Activated CD4-positive, alpha-beta memory T cell treated with anti-CD3 and anti-CD28 coated beads for 36 hours (primary cell): ENCODE measurements around the gene KRTAP1-3. TPM values are rescaled to one million over a fixed set of nuclear protein-coding genes. Genes with fewer than 3 reads are reported as not detected.
"Not testable (repeated sequence)": the region's sequence is repeated elsewhere in the genome, so short reads cannot be mapped to it uniquely, and the experiment has no call there.

Experiments
- CTCF ChIA-PET: fragments of 350-600 bp; sonication (Branson Sonifier 250); formaldehyde crosslinking; loops from one replicate; lab custom pipeline; 2021; ENCODE audit warnings: antibody characterized with exemption, inconsistent platforms; lab: Charles Lee
- POLR2A ChIA-PET: fragments of 350-600 bp; sonication (Branson Sonifier 250); formaldehyde crosslinking; loops from one replicate; lab custom pipeline; 2021; ENCODE audit warnings: antibody characterized with exemption; lab: Charles Lee
- DNase-seq: peaks from one replicate; pipeline ENCODE4 v3.0.0-alpha.2; 2020
- H3K27ac Mint-ChIP-seq: one replicate; pipeline ENCODE4 v1.8.0; 2021; ENCODE audit warnings: mixed read lengths
- H3K27me3 Mint-ChIP-seq: one replicate; pipeline ENCODE4 v1.8.0; 2021; ENCODE audit warnings: mixed read lengths
- H3K36me3 Mint-ChIP-seq: one replicate; pipeline ENCODE4 v1.8.0; 2021; ENCODE audit warnings: mixed read lengths
- H3K4me1 Mint-ChIP-seq: one replicate; pipeline ENCODE4 v1.8.0; 2021; ENCODE audit warnings: low read depth, mixed read lengths
- H3K4me3 Mint-ChIP-seq: one replicate; pipeline ENCODE4 v1.8.0; 2021; ENCODE audit warnings: mild to moderate bottlenecking, mixed read lengths
- H3K9me3 Mint-ChIP-seq: one replicate; pipeline ENCODE4 v1.8.0; 2021; ENCODE audit warnings: mixed read lengths
- intact Hi-C: fragments of 100-400 bp; cut with micrococcal nuclease; formaldehyde crosslinking; loops from one replicate; pipeline ENCODE4 v1.15.1; 2023
- total RNA-seq, 2 experiments: library from RNA; stranded (reverse); gene quantifications; one replicate each; pipeline ENCODE4 v1.2.3, GENCODE V29; 2021

The KRTAP1-3 gene
- total RNA-seq, 2 experiments from 2014 or later, result not detected

DNA sequence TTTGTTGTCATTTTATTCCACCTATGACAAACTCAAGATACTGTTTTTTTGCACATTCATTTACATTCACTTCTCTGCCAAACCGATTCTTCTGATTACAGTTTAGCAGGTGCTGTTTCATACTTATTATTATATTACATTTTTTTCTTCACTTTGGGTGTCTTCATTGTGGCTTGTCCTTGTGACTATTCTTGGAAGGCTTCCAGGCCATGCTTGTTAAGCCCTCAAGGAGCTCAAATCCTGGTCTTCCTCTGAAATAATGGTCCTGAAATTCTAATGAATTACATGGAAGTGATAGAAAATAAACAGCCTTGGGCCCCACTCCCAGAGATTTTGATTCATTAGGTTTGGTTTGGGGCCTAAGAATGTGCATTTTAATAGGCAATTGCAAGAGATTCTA is 29.6 kb upstream of the KRTAP1-3 start:
- no peaks in the 10 kb centered on the region for H3K9me3 Mint-ChIP-seq
- no peaks in the 10 kb centered on the region for H3K36me3 Mint-ChIP-seq
- ChIA-PET POLR2A (no interaction called here), CTCF (interaction anchor here (0.7 kb wide), 1 partner anchor 304 kb away, joined by 3 read pairs; no protein-coding TSS in a partner anchor)
- no peak for DNase-seq
- peaks cover 13% of the 10 kb centered on the region for H3K27me3 Mint-ChIP-seq
- H3K27ac Mint-ChIP-seq, result no peak overlapping the region
- no peaks in the 10 kb centered on the region for H3K4me1 Mint-ChIP-seq
- no peak overlapping the region for H3K4me3 Mint-ChIP-seq
- intact Hi-C loops, result no loop called here

DNA sequence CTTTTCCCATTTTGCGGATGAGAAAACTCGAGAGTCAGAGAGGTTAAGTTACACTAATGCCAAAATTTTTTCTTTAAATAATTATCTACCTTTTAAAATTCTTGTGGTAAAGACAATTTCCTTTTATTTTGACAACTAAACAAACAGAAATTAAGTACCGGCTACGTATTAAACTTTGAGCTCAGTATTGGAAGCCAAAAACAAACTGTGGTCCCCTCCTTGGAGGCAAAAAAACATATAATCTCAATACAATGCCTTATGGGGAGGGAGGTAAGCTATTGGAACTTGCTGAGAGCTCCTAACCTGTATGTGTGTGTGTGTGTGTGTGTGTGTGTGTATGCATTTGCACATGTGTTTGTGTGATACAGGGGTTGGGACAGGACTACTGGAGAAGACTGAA is 28.8 kb upstream of the KRTAP1-3 start:
- POLR2A ChIA-PET, result no interaction called here
- Mint-ChIP-seq H3K36me3 (no peaks in the 10 kb centered on the region), H3K27ac (no peak overlapping the region), H3K27me3 (peaks cover 17% of the 10 kb centered on the region), H3K4me1 (no peaks in the 10 kb centered on the region), H3K9me3 (no peaks in the 10 kb centered on the region), H3K4me3 (no peak overlapping the region)
- intact Hi-C loops, result no loop called here
- DNase-seq, result no peak
- CTCF ChIA-PET, result no interaction called here

DNA sequence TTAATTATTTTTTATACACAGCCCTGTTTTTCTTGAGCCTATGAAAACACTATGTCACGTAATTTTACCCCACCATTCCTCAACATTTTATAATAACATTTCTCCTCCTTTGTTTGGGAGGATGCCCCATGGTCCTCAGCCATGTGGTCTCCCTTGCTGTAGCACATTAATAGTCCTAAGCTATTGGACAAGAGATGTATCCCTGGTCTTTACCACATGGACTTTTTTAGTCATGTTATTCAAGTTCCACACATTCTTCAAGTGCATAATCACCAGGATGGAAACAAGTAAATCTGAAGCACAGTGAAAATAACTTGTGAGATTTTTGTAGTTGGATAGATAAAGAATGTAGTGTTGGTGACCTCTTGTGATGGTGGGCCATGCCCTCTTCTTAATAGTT is 27.3 kb upstream of the KRTAP1-3 start:
- CTCF ChIA-PET, result no interaction called here

DNA sequence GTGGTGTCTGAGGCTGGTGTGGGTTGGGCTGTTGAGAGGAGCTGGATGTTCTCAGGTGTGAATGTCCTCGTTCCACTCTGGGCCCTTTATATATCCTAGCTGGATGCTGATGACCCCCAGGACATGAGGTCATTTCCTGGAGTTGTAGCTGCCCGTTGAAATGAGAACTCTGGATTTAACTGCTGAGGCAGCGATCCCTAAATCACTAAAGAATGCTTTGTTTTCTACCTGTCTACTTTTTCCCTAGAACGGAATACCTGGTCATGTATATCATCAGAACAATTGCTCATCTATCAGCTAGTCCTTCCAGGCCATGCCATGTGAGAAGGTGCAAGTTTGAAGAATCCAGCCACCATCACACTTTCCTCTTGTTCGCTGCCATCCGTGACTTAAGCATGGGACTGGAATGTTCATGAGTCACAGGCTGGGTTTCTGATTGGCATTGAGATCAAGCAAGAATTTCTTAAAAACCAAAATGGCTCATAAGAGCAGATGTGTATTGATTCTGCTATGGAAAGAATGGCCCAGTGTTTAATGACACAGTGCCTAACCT is 25.5 kb upstream of the KRTAP1-3 start, which contains the start of gene KRTAP2-3:
Gene KRTAP2-3, minus strand, starts transcription at position 63 of the 553 bp plus-strand sequence. CDS start 64 bp downstream, outside the sequence.
- DNase-seq, result no peak
- peaks cover 4% of the 10 kb centered on the region for H3K9me3 Mint-ChIP-seq
- POLR2A ChIA-PET, result no interaction called here
- H3K27ac Mint-ChIP-seq, result no peak within 1 kb of the TSS
- peaks cover 24% of the 10 kb centered on the region for H3K27me3 Mint-ChIP-seq
- CTCF ChIA-PET, result no interaction called here
- no peaks in the 10 kb centered on the region for H3K36me3 Mint-ChIP-seq
- H3K4me3 Mint-ChIP-seq, result no peak within 1 kb of the TSS
- intact Hi-C loops, result no loop called here
- no peaks in the 10 kb centered on the region for H3K4me1 Mint-ChIP-seq

More for the DNA sequence above, 27.3 kb upstream of the KRTAP1-3 start:
- DNase-seq, result no peak
- Mint-ChIP-seq H3K4me1 (no peaks in the 10 kb centered on the region), H3K4me3 (no peak overlapping the region), H3K27ac (no peak overlapping the region), H3K9me3 (peaks cover 4% of the 10 kb centered on the region), H3K36me3 (no peaks in the 10 kb centered on the region), H3K27me3 (peaks cover 23% of the 10 kb centered on the region)
- intact Hi-C loops, result no loop called here
- POLR2A ChIA-PET, result no interaction called here

DNA sequence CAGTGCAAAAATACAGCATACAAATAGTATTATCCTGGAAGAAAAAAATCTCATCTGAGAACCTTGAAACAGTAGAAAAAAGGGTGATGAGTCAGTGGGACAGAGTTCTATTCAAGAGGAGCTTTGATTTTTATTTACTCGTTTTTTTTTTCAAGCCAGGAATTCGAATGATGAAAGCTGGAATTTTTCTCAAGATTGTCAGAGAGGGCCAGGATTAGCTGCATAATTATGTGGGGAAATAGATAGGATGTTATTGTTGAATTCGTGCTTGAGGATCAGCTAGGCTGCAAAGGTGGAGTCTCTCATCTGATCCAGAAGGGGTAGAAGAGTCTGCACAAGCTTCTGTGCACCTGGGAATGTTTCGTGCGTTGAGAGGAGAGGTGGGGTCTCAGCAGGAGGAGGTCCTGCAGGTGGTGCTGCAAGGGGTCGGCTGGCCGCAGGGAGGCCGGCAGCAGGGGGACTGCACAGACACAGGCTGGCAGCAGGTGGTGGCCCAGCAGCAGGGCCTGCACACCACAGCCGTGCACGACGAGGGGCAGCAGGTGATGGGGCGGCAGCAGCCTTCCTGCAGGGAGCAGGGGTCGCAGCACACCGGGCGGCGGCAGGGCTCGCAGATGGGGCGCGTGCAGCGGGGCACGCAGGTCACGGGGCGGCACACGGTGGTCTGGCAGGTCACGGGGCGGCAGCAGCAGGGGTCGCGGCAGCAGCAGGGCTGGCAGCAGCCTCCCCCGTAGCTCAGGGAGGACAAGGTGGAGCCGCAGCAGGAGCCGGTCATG is 24.8 kb upstream of the KRTAP1-3 start:
- H3K9me3 Mint-ChIP-seq, H3K27ac Mint-ChIP-seq, H3K4me1 Mint-ChIP-seq, H3K36me3 Mint-ChIP-seq, intact Hi-C loops, POLR2A ChIA-PET, DNase-seq, H3K4me3 Mint-ChIP-seq: not testable (repeated sequence)
- H3K27me3 Mint-ChIP-seq, result peaks cover 25% of the 10 kb centered on the region
- CTCF ChIA-PET, result interaction anchor here (1.4 kb wide), 1 partner anchor 589 kb away, joined by 3 read pairs; no protein-coding TSS in a partner anchor

DNA sequence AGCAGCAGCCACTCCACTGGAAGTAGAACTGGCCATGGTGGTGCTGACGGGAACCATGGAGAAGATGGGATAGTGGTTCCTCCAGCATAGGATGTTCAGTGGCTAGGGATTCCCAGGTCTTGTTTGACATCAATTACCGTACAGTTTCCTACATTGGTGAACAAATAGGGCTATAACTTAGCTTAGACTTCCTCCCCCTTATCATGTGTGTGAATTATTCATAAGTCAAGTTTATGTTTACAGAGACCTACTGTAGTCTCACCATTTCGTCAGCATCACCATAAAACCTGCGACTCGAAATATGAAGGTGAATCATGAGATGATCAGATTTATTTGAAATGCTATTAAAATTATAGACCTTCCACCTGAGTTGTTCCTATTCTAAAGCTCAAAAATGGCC is 24.1 kb upstream of the KRTAP1-3 start:
- intact Hi-C loops, result no loop called here
- no peak for DNase-seq
- CTCF ChIA-PET, result interaction anchor here (1.4 kb wide), 1 partner anchor 590 kb away, joined by 3 read pairs; no protein-coding TSS in a partner anchor
- Mint-ChIP-seq H3K4me3 (no peak overlapping the region), H3K27ac (no peak overlapping the region), H3K4me1 (no peaks in the 10 kb centered on the region), H3K27me3 (peaks cover 25% of the 10 kb centered on the region), H3K9me3 (peaks cover 4% of the 10 kb centered on the region), H3K36me3 (no peaks in the 10 kb centered on the region)
- POLR2A ChIA-PET, result no interaction called here

DNA sequence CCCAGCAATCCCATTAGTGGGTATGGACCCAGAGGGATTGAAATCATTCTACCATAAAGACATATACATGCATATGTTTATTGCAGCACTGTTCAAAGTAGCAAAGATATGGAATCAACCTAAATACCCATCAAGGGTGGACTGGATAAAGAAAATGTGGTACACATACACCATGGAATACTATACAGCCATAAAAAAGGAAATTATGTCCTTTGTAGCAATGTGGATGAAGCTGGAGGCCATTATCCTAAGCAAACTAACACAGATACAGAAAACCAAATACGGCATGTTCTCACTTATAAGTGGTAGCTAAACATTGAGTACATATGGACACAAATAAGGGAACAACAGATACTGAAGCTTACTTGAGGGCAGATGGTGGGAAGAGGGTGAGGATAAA is 22.9 kb upstream of the KRTAP1-3 start:
- Mint-ChIP-seq H3K9me3 (peaks cover 4% of the 10 kb centered on the region), H3K27me3 (peaks cover 25% of the 10 kb centered on the region), H3K36me3 (no peaks in the 10 kb centered on the region), H3K4me3 (no peak overlapping the region), H3K27ac (no peak overlapping the region), H3K4me1 (no peaks in the 10 kb centered on the region)
- ChIA-PET POLR2A (no interaction called here), CTCF (no interaction called here)
- intact Hi-C loops, result no loop called here
- DNase-seq, result no peak

DNA sequence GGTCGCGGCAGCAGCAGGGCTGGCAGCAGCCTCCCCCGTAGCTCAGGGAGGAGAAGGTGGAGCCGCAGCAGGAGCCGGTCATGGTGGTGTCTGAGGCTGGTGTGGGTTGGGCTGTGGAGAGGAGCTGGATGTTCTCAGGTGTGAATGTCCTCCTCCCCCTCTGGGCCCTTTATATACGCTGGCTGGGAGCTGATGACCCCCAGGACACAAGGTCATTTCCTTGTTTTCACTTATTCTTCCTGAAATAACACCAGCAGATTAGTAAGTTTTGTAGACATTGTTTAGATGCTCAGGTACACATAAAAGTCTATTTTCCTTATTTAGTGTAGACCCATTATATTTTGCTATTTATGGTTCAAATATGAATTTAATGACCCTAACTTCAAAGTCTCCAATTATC is 20.5 kb upstream of the KRTAP1-3 start, which contains the start of gene KRTAP2-2:
Gene KRTAP2-2, minus strand, starts transcription at position 101 of the 400 bp plus-strand sequence. Its CDS starts 19 bp downstream, at position 82.
- H3K36me3 Mint-ChIP-seq, CTCF ChIA-PET, H3K27ac Mint-ChIP-seq, POLR2A ChIA-PET, DNase-seq, H3K4me1 Mint-ChIP-seq, H3K9me3 Mint-ChIP-seq, intact Hi-C loops, H3K4me3 Mint-ChIP-seq: not testable (repeated sequence)
- peaks cover 20% of the 10 kb centered on the region for H3K27me3 Mint-ChIP-seq

DNA sequence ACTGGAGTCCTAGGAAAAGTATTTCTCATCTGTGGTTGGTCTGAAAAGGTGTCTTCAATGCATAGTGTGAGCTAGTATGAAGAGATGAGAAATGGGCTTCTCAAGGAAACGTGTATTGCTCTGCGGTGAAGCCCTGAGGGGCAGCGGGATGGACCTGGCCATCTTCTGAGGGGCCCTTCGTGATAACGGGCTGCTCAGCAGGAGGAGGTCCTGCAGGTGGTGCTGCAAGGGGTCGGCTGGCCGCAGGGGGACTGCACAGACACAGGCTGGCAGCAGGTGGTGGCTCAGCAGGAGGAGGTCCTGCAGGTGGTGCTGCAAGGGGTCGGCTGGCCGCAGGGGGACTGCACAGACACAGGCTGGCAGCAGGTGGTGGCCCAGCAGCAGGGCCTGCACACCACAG is 19.9 kb upstream of the KRTAP1-3 start:
- CTCF ChIA-PET, DNase-seq, H3K36me3 Mint-ChIP-seq, H3K4me1 Mint-ChIP-seq, POLR2A ChIA-PET, H3K9me3 Mint-ChIP-seq, H3K27ac Mint-ChIP-seq, intact Hi-C loops, H3K4me3 Mint-ChIP-seq: not testable (repeated sequence)
- H3K27me3 Mint-ChIP-seq, result peaks cover 19% of the 10 kb centered on the region

DNA sequence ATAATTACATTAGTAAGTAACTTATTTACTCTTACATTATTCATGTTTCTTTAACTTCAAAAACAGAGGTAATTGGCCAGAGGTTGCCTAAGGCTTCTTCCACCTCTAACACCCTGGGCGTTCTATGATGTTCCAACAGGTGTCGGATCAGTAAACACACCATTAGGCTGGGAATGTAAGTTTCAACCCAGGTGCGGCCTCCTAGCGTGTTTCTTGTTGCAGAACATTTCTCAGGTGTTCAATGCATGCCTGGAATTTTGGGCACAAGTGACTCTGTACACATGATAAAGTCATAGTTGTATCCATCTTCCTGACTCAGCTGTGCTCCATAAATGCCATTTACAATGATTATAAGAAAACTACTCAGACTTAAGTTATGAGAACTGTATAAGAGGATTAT is 19.4 kb upstream of the KRTAP1-3 start:
- Mint-ChIP-seq H3K9me3 (peaks cover 4% of the 10 kb centered on the region), H3K4me1 (no peaks in the 10 kb centered on the region), H3K27ac (no peak overlapping the region), H3K4me3 (no peak overlapping the region), H3K36me3 (no peaks in the 10 kb centered on the region), H3K27me3 (peaks cover 17% of the 10 kb centered on the region)
- intact Hi-C loops, result no loop called here
- ChIA-PET CTCF (no interaction called here), POLR2A (no interaction called here)
- DNase-seq, result no peak

DNA sequence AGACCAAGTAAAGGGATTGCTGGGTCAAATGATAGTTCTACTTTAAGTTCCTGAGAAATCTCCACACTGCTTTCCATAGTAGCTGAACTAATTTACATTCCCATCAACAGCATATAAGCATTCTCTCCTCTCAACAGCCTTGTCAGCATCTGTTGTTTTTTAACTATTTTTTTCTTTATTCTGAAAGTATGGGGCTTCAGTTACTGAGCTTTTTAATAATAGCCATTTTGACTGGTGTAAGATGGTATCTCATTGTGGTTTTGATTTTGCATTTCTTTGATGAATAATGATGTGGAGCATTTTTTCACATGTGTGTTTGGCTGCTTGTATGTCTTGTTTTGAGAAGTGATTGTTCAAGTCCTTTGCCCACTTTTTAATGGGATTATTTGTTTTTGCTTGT is 17.9 kb upstream of the KRTAP1-3 start:
- no peak overlapping the region for H3K4me3 Mint-ChIP-seq

DNA sequence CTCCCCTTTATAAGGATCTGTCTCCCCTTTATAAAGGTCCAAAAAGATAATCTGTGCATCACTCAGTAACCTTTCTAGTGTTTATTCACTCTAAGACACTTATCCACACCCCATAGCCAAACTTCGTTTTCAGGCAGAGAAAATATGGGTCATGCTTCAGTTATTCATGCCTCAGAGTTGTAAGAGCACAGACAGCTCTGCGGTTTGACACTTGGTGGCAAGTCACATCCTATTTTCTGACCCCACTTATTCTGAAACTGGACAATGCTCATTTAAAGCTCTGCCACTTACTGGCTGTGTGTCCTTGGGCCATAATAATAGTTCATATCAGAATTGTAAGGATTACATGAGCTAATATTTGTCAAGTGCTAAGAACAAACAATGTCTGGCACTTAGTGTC is 14.4 kb upstream of the KRTAP1-3 start:
- no peak for DNase-seq
- no peaks in the 10 kb centered on the region for H3K36me3 Mint-ChIP-seq
- intact Hi-C loops, result no loop called here
- ChIA-PET CTCF (no interaction called here), POLR2A (no interaction called here)
- H3K4me1 Mint-ChIP-seq, result no peaks in the 10 kb centered on the region
- H3K4me3 Mint-ChIP-seq, result no peak overlapping the region
- H3K27ac Mint-ChIP-seq, result no peak overlapping the region
- H3K9me3 Mint-ChIP-seq, result no peaks in the 10 kb centered on the region
- H3K27me3 Mint-ChIP-seq, result peaks cover 22% of the 10 kb centered on the region

More for the DNA sequence above, 17.9 kb upstream of the KRTAP1-3 start:
- Mint-ChIP-seq H3K27me3 (peaks cover 18% of the 10 kb centered on the region), H3K36me3 (no peaks in the 10 kb centered on the region), H3K4me1 (no peaks in the 10 kb centered on the region), H3K27ac (no peak overlapping the region), H3K9me3 (peaks cover 3% of the 10 kb centered on the region)
- intact Hi-C loops, result no loop called here
- ChIA-PET POLR2A (no interaction called here), CTCF (interaction anchor here (0.6 kb wide), 1 partner anchor 618 kb away, joined by 3 read pairs; no protein-coding TSS in a partner anchor)
- no peak for DNase-seq
